Measurements from ENCODE around the gene GAMT.
A peak's percentile ranks its signal among the peaks of the same experiment; 100 is the strongest.

The GAMT gene

DNA sequence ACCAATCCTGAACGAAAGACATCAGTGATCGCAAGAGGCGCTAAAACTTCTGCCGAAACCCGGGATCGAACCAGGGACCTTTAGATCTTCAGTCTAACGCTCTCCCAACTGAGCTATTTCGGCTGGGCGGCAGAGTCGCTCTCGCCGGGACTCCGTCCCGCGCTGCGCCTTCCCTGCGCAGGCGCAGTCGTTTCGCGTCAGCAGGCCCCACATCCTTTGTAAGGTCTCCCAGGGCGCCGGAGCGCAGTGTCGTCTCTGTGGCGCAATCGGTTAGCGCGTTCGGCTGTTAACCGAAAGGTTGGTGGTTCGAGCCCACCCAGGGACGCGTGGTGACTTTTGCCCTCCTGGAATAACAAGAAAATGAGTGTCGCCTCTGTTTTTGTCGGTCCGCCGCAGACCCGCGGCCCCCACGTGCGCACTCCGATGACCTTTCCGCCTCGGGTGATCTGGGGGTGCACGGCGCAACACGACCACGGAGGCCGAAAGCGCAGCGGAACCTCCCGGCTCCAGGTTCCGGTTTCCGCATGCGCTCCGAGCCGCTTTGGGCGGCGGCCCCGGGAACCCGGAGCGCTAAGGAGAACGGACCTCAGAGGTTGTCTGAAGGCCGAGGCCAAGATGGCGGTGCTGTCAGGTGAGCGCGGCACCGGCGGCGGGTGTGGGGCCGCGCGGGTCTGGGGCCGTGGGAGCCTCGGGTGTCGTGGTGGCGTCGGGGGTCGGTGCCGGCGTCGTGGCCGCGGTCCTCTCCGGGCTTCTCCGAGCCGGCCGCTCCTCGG, 17.8 kb downstream of the GAMT start, which contains the start of gene NDUFS7:
NDUFS7 (plus strand) TSS at position 596 of the 773 bp plus-strand sequence; CDS start at position 616, 20 bp downstream.
- DNase-seq, result peak; percentile 92

GRCh38 chr19:1383017-1383311, 18.4 kb downstream of the GAMT start:
- no peak for DNase-seq

GRCh38 chr19:1382250-1382649, 19.1 kb downstream of the GAMT start:
- no peak for DNase-seq

- DNase-seq, result no peak
These were observed 21.3 kb downstream of the GAMT start for GRCh38 chr19:1379961-1380489.

GRCh38 chr19:1379126-1379905, 22.0 kb downstream of the GAMT start:
- no peak for DNase-seq

- DNase-seq, result no peak
These were observed 23.2 kb downstream of the GAMT start for GRCh38 chr19:1377965-1378785.

DNA sequence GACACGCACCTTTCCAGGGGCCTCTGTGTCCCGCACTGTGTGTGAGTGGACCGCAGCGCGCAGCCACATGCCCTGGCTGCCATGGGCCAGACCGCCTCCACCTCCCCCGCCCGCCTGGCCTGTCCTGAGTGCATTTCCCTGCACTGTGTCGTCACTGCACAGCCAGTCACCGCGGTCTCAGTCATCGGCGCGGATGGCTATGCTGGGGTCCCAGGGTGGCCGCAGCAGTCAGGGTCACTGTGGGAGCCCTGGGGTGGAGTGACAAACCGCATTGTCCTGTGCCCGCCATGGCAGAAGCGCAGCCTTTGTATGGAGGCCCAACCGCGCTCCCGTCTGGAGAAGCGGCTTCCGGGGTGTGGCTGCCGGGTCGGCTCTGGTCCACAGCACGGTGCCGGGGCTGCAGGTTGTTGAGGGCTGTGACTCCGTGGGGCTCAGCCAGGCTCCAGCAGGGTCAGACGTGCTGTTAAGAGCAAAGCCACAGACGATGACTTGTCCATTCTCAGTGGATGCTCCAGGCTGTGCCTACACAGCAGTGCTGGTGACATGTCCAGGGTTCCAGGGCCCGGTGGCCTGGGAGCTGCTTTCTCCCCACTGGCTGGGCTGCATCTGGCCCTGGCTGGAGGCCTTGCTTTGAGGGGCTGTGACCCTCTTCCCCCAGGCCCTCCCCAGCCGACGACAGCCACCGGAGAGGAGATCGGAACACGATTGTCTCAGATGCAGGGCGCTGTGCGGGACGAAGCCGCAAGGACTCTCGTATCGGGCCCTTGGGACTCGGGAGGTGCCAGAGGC, 24.0 kb downstream of the GAMT start:
- DNase-seq, result no peak

- no peak for DNase-seq
These were observed 24.9 kb downstream of the GAMT start for GRCh38 chr19:1376415-1376805.

DNA sequence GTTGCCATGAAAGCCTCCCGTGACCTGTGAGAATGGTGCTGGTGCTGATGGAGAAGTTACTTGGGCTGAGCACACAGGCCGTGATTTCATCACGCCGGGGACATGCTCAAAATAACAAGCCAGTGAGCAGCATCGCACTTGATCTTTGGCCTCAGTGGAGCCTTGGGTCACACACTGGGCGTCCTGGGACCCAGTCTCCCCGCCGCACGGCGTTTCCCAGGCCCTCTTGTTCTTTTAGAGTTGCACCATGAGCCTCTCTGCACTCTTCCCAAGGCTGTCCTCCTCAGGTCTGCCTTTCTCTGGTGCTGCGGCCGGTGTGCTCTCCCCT, 27.1 kb downstream of the GAMT start:
- no peak for DNase-seq

- DNase-seq, result no peak
These were observed 27.6 kb downstream of the GAMT start for GRCh38 chr19:1373534-1374249.

DNA sequence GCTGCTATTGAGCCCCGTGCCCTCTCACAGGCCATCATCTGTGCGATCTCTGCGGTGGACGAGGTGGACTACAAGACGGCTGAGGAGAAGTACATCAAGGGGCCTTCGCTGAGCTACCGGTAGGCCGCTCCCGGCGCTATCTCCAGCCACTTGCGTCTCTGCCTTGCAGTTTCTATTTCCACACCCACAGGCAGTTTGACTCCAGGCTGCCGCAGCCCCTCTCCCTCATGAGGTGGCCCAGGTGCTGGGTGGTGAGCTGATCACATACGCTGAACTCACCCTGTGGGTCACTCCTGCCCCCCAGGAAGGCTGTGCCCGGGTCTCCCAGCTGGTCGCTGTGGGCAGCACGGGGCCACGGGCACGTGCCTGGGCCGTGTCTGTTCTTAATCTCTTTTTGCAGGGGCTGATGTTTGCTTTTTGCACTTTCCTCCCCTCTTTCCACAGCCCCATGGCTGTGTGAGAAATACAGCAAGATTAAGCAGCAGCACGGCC, 28.3 kb downstream of the GAMT start:
- no peak for DNase-seq

DNA sequence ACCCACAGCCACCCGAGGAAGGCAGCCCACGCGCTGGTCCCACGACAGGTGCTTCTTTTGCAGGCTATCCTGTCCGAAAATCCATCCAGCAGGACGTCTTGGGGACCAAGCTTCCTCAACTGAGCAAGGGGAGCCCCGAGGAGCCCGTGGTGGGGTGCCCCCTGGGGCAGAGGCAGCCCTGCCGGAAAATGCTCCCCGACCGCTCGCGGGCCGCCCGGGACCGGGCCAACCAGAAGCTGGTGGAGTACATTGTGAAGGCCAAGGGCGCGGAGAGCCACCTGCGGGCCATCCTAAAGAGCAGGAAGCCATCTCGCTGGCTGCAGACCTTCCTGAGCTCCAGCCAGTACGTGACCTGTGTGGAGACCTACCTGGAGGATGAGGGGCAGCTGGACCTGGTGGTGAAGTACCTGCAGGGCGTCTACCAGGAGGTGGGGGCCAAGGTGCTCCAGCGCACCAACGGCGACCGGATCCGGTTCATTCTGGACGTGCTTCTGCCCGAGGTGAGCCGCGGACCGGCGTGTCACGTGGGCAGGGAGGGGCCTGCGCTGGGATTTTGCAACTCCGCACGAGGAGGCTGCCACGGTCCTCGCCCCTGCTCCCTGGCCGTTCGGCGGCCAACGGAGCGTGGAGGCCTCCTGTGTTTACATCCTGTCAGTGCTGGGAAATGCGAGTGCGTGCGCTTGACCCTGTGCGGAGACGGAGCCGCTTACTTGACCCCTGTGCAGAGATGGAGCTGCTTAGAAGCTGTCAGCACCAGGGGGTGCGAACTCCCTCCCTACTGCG, 30.6 kb downstream of the GAMT start:
- DNase-seq, result peak; percentile 76

DNA sequence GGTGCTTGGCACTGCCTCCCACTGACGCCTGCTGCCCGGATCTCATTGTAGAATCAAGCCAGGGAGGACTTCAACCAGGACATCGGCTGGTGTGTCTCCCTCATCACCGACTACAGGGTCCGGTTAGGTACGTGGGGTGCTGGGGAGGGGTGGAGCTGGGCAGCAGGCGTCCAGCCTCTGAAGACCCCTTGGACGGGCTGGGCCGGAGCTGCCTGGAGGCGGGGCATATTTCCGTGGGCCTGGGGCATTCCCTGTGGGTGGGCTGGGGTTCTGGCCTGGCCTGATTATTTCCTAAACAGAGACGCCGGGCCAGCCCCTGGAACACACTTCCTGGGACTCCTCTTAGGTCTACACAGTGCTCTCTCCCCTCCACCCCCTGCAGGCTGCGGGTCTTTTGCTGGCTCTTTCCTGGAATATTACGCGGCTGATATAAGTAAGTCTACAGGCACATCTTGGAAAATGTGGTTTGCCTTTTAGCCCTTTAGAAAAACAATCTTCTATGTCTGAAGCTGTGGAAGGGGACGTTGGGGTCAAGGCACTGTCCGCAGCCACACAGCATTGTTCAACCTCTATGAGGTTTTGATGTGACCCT, 32.0 kb downstream of the GAMT start:
- DNase-seq, result no peak

GRCh38 chr19:1366899-1367870, 34.2 kb downstream of the GAMT start:
- no peak for DNase-seq

DNA sequence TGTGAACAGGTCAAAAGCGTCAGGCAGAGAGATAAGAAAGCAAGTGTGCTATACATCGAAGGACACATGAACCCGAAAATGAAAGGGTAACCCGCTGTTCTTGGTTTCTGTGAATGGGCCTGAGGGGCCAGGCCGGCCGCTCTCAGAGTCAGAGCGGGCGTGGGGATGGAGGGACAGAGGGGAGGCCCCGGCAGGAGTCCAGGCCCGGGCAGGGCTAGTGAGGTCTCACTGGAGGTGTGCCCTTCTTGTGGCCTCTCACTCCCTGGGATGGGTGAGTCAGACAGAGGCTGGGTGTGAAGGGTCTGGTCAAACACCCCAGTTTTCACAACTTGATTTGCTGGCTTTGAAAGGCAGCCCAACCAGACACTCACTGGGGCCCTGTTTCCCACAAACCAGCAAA, 35.0 kb downstream of the GAMT start:
- no peak for DNase-seq

DNA sequence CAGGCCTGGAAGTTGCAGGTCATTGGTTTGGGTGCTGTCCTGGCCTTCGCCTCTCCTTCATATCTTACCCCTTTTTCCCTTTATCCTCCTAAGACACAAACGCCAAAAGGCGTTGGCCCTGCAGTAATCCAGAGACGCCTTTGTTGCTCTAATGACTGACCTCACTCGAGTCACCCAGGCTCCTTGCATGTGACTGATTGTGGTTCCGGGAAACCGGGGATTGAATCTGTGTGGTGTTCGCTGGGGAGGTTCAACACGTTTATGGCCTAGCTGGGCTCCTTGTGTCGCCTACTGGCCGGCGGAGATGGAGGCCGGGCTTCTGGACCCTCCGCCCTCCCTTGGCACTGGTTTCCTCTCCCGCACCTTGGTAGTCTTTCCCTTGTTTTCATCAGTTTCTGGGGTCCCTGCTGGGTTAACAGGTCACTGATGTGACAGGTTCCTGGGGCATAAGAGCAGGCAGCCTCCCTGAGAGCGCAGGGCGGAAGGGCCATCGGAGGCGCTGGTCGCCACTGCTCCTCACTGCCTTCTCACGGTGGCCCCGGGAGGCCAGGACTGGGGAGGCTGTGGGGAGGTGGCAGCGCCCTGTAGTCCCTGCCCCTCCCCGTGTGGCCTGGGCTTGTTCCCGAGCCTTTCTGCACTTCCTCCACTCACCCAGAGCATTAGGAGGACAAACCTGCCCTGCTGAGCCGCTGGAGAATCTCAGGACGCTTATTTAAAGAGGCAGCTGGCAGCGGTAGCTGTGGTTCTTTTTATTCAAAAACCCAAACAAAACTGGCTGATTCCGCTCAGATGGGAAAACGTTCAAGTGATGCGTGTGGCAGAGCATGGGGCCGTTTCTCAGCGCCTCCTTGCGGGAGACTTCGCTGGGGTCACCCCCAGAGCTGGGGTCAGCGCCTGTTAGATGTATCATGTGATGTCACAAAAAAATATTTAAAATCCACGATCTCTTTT, 35.7 kb downstream of the GAMT start:
- no peak for DNase-seq

GRCh38 chr19:1364070-1364704, 37.2 kb downstream of the GAMT start:
- no peak for DNase-seq

GRCh38 chr19:1363599-1363998, 37.7 kb downstream of the GAMT start:
- no peak for DNase-seq

All from DMS53 (cell line).